Islet precursor cell (in vitro differentiated cells): Measurements from ENCODE around the gene GSK3B.
"Not testable (repeated sequence)": the region's sequence is repeated elsewhere in the genome, so short reads cannot be mapped to it uniquely, and the experiment has no call there.

Experiments used
- DNase-seq: peaks from one replicate; pipeline ENCODE4 v3.0.0-alpha.2; 2018

Gene GSK3B

GRCh38 chr3:119990888-119991287 lies 103.4 kb downstream of the GSK3B start:
- DNase-seq: no peak

DNA sequence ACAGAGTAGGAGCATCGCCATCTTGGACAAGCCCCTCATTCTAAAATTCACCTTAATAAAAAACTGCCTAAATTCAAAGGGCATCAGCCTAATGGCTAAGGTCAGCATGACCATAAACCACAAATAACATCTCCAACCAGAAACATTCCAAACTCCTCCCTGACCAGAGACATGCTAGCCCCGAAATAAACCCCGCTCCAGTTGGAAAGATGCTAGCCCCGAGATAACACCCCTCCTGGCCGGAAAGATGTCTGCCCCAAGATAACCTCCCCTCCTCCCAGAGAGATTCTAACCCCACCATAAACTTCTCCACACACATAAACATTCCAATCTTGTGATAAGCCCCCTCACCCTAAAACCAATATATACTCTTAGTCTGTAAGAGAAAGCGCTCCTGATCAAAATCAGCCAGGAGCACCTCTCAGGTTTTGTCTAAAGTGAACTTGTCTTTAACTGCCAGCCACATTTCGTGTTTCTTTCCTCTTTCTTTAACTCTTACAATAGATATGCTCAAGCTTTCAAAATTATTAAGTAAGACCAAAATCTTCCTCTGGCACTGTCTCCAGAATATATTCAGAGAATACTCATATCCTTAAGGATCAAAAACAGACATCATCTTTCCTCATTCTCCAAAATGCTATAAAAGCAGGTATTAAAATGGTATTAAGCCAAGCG lies 104.1 kb downstream of the GSK3B start:
- DNase-seq: no peak

GRCh38 chr3:119986812-119987211 lies 107.4 kb downstream of the GSK3B start:
- not testable (repeated sequence) for DNase-seq

DNA sequence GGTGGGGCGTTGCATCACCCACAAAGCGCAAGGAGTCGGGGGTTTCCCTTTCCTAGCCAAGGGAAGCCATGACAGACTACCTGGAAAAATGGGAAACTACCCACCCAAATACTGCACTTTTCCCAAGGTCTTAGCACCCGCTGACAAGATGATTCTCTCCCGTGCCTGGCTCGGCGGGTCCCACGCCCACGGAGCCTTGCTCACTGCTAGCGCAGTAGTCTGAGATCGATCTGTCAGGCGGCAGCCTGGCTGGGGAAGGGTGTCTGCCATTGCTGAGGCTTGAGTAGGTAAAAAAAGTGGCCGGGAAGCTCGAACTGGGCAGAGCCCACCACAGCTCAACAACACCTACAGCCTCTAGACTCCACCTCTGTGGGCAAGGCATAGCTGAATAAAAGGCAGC lies 112.9 kb downstream of the GSK3B start:
- no peak for DNase-seq

DNA sequence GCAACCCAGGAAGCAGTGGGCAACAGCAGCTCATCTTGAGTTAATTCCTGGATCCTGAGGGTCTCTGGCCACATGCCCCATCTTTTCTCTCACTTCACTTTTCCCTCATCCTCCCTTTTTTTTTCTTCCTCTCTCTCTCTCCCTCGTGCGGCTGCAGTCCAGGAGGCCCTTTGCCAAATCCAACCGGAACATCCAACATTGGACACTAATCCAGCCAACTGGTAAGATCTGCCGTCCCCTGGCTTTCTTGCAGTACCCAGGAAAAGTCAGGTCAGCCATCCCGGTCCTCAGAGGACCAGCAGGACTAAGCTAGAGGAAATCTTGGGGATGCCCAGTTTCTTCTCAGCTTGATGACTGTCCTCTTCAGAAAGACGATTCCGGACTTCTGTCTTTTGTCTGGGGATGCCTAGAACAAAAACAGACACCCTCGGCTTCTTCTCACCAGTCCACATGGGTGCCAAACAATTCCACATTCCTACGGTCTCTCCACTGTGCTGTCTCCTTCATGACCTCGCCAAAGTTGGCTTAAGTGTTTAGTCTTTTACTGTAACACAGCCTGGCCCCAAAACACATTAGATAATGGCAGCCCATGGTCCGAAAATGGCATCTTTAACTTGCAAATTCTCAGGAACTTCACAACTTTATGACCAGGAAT lies 115.6 kb downstream of the GSK3B start:
- DNase-seq: no peak

GRCh38 chr3:119977353-119977752 lies 116.9 kb downstream of the GSK3B start:
- DNase-seq: no peak

GRCh38 chr3:119976214-119976613 lies 118.0 kb downstream of the GSK3B start:
- DNase-seq: no peak

DNA sequence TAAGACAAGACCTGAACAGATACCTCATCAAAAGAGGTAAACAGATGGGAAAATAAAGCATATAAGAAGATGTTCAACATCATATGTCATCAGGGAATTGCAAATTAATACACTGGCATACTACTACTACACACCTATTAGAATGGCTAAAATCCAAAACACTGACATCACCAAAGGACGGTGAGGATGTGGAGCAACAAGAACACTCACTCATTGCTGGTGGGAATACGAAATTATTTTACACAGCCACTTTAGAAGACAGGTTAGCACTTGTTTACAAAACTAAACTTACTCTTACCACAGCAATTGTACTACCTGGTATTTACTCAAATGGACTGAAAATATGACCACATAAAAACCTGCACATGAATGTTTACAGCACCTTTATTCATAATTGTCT lies 119.6 kb downstream of the GSK3B start:
- DNase-seq: no peak

GRCh38 chr3:119973018-119973646 lies 121.1 kb downstream of the GSK3B start:
- DNase-seq: no peak

DNA sequence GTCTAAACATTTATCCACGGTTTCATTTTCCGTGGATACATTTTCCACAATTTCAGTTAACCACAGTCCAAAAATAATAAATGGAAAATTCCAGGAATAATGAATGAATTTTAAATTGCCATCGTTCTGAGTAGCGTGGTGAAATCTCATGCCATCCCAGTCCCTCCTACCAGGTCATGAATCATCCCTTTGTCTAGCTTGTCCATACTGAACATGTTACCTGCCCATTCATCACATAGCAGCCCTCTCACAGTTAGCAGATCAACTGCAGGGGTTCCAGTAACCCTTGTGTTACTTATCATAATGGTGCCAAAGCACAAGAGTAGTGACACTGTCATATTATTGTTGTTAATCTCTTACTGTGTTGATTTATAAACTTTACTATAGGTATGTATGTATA lies 124.5 kb downstream of the GSK3B start:
- DNase-seq: no peak

DNA sequence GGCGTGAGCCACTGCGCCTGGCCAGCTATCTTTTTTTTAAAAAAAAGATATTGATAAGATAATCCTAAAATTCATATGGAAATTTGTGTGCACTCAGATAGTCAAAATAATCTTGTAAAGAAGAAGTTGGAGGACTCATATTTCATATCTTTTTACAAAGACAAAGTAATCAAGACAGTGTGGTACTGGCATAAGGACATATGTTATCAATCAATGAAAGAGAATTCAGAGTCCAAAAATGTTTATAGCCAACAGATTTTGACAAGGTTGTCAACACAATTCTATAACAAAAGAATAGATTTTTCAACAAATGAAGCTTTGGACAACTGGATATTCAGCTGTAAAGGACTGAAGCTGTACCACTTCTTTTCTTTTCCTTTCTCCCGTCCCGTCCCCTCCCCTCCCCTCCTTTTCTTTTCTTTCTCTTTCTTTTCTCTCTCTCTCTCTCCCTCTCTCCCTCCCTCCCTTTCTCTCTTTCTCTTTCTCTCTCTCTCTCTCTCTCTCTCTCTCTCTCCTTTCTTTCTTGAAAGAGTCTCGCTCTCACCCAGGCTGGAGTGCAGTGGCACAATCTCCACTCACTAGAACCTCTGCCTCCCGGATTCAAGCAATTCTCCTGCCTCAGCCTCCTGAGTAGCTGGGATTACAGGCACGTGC lies 126.8 kb downstream of the GSK3B start:
- no peak for DNase-seq

DNA sequence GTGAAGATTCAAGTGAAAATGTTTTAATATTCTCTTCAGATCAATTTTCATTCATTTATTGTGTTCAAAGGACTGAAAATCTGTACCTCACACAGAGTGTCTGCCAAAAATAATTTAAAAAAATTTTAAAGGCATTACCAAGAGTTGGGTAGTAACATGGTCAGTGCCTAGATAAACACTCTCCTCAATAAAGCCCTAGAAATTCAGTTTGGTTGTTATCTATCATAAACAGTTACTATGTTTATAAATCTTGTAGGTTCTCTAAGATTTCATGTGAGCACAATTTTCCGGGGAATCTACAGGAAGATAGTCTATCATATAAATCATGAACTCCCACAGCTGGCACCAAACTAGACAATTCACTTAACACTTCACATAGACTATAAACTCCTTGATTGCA lies 128.6 kb downstream of the GSK3B start:
- no peak for DNase-seq

GRCh38 chr3:119964294-119964693 lies 130.0 kb downstream of the GSK3B start:
- DNase-seq: no peak

- no peak for DNase-seq
Observed at GRCh38 chr3:119955972-119956371, 138.3 kb downstream of the GSK3B start.

- no peak for DNase-seq
Observed at GRCh38 chr3:119950666-119951325, 143.5 kb downstream of the GSK3B start.

- no peak for DNase-seq
Observed at GRCh38 chr3:119945291-119945690, 149.0 kb downstream of the GSK3B start.

DNA sequence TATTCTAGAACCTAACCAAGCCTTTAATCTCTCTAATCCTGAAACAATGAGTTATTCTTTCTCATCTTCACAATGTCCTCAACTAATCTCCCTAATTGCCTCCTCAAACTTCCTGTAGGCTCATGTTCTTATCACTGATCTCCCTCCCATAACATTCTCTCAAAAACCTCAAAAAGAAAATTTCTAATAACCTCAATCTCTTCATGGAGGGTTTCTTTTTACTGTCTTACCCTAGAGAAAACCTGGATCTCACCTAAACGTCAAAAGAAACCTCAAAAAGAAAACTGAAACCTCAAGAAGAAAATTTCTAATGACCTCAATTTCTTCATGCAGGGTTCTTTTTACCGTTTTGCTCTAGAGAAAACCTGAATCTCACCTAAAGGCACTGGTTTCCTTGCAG lies 150.2 kb downstream of the GSK3B start:
- DNase-seq: no peak

DNA sequence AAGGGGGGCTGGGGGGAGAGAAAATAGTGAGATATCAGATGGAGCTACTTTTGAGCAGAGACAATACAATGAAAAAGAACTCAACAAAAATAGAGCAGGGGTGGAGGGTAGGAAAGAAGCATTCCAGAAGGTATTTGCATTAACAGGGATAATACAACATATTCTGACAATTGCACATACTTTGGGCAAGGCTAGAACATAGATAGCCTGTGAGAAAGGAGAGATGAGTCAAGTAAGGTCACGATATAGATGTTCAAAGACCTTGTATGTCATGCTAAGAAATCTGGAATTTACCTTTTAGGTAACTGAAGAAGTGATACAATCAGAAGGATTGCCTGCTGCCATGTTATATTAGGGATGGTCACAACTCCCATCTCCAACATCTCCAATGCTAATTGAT lies 155.2 kb downstream of the GSK3B start:
- DNase-seq: no peak

- DNase-seq: no peak
Observed at GRCh38 chr3:119937229-119937628, 157.0 kb downstream of the GSK3B start.

- DNase-seq: no peak
Observed at GRCh38 chr3:119934249-119934648, 160.0 kb downstream of the GSK3B start.

DNA sequence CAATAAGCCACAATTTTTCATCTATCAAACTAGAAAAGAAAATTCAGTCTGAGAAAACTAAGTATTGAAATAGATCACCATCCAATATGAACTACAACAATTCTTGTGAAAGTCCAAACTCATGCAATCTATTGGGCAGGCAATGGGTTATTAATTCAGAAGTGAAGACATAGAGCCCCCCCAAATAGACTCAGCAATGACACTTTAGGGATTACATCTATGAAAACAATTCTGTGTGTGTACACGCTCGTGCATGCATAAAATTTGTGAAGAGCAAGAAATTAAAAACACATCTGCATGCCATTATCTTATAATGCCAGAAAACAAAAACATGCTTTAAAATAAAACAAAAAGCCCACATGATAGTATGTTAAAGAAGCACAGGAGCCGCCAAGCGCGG lies 161.0 kb downstream of the GSK3B start:
- no peak for DNase-seq

DNA sequence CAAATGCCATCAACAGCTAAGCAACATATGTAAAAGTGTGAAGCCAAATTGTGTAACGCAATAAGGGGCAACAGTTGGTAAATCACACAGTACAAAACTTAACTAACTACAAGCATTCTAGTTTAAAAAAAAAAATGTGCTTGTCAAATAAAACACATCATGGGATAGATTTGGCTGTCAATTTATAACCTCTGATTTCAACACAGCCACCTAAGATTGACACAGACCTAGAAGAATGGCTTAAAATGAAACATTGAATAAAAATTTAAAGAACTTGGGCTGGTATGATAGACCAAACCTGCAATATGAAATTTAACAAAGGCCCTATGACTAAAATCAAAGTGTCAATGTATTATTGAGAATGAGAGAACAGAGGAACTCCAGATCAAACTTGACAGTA lies 164.0 kb downstream of the GSK3B start:
- no peak for DNase-seq

GRCh38 chr3:119927190-119927589 lies 167.1 kb downstream of the GSK3B start:
- no peak for DNase-seq
